ENCODE data around the gene ARHGAP21. TPM values are rescaled to one million over a fixed set of nuclear protein-coding genes. Genes with fewer than 3 reads are reported as not detected.

ARHGAP21 gene
- total and polyA plus RNA-seq, 9 of the 15 experiments (the other 6 are each of a cell fraction or from before 2014, with no cell fraction given): 13.6 to 145 (median 60.8) TPM

GRCh38 chr10:24681572-24682088 lies 42.1 kb downstream of the ARHGAP21 start (continued):
- TF ChIP-seq MGA (IDR thresholded peaks at IDR 0.05) (peak; percentile 85), EP400 (IDR thresholded peaks at IDR 0.05) (peak; percentile 94), ATF3 (IDR thresholded peaks at IDR 0.05) (peak; percentile 97), ATF3 (CRISPR knock-in tag; conservative IDR thresholded peaks at IDR 0.05) (no peak; the same call in 1 of the 2 replicates), CREB3 (tag; conservative IDR thresholded peaks at IDR 0.05; ENCODE audit: low read depth) (0 out of 2 replicates have a peak, but pooled peaks have one; percentile 46), SMAD4 (CRISPR knock-in tag; conservative IDR thresholded peaks at IDR 0.05) (peak; percentile 48; the same call in 1 of the 2 replicates), MAFG (tag; conservative IDR thresholded peaks at IDR 0.05) (peak; percentile 53), ZBTB2 (IDR thresholded peaks at IDR 0.05) (no peak), CEBPG (CRISPR knock-in tag; IDR thresholded peaks at IDR 0.05) (peak; percentile 93), CEBPG (tag; conservative IDR thresholded peaks at IDR 0.05 in 1 of 2, IDR thresholded peaks at IDR 0.05 in 1 of 2) (peak; percentile 95 to 96), ZNF384 (IDR thresholded peaks at IDR 0.05; ENCODE audit: low read depth, low read length) (0 out of 2 replicates have a peak, but pooled peaks have one; percentile 25), HEY1 (CRISPR knock-in tag; IDR thresholded peaks at IDR 0.05; ENCODE audit: borderline replicate concordance) (no peak)
